Measurements from ENCODE around the gene KCNJ3. TPM values are rescaled to one million over a fixed set of nuclear protein-coding genes. Genes with fewer than 3 reads are reported as not detected.

The KCNJ3 gene
- total RNA-seq, 4 donors from 2014 or later, result 0.40 to 1.3 (median 0.55) TPM; not detected in 1

DNA sequence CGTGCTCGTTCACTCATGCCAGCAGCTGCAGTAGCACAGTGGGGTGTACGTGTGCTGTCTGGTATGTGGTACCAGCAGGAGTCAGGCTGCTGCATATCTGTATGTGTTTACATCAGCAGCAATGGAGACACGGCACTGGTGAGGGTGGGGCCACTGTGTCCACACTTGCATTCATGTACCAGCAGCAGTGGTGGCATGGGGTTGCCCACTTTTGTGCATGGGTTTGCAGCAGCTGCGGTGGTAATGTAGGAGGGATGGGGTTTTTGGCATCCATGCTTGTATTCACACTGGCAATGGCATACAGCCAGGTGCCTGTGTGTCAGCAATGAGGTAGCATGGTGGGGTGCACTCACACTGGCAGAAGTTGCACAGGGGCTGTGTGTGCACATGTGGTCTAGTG is 187.8 kb downstream of the KCNJ3 start:
- no peaks in the 10 kb centered on the region for H3K9me3 ChIP-seq
- TF ChIP-seq POLR2A (IDR thresholded peaks at IDR 0.05), result no peak
- TF ChIP-seq EP300 (IDR thresholded peaks at IDR 0.05; ENCODE audit: low read depth), result no peak
- no peak for TF ChIP-seq POLR2AphosphoS5 (IDR thresholded peaks at IDR 0.05)
- TF ChIP-seq, protein P1, sequence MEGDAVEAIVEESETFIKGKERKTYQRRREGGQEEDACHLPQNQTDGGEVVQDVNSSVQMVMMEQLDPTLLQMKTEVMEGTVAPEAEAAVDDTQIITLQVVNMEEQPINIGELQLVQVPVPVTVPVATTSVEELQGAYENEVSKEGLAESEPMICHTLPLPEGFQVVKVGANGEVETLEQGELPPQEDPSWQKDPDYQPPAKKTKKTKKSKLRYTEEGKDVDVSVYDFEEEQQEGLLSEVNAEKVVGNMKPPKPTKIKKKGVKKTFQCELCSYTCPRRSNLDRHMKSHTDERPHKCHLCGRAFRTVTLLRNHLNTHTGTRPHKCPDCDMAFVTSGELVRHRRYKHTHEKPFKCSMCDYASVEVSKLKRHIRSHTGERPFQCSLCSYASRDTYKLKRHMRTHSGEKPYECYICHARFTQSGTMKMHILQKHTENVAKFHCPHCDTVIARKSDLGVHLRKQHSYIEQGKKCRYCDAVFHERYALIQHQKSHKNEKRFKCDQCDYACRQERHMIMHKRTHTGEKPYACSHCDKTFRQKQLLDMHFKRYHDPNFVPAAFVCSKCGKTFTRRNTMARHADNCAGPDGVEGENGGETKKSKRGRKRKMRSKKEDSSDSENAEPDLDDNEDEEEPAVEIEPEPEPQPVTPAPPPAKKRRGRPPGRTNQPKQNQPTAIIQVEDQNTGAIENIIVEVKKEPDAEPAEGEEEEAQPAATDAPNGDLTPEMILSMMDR (IDR thresholded peaks at IDR 0.05), result no peak
- no peak for DNase-seq
- H3K36me3 ChIP-seq, result no peaks in the 10 kb centered on the region
- H3K27me3 ChIP-seq, result no peaks in the 10 kb centered on the region
- no peak overlapping the region for H3K4me3 ChIP-seq
- H3K27ac ChIP-seq, result no peak overlapping the region
- in situ Hi-C loops (cut with MboI; ENCODE audit: low pct_ligation_motif_present in 1 of 4, low pct_unique_long_range_greater_than_20kb in 1 of 4, low sequenced_read_pairs in 3 of 4) (no loop called here), intact Hi-C loops (cut with DNase I; ENCODE audit: low total_unique reads) (no loop called here)
- H3K4me1 ChIP-seq, result no peaks in the 10 kb centered on the region
- WGBS, 2 donors (ENCODE audit: low coverage in 1 of 2), result 88% methylated on average over 5 of the region's 5 CpGs; no CpG with 5 or more reads in 1 of the 2 donors

GRCh38 chr2:154898269-154898668 is 199.8 kb downstream of the KCNJ3 start:
- Histone ChIP-seq H3K36me3 (no peaks in the 10 kb centered on the region), H3K27me3 (no peaks in the 10 kb centered on the region), H3K4me1 (peaks cover 0 to 3% (median 0%) of the 10 kb centered on the region in 4 donors), H3K9me3 (no peaks in the 10 kb centered on the region), H3K27ac (no peak overlapping the region), H3K4me3 (no peak overlapping the region)
- intact Hi-C loops (cut with DNase I; ENCODE audit: low total_unique reads) (no loop called here), in situ Hi-C loops (cut with MboI; ENCODE audit: low pct_ligation_motif_present in 1 of 4, low pct_unique_long_range_greater_than_20kb in 1 of 4, low sequenced_read_pairs in 3 of 4) (no loop called here)
- DNase-seq, result no peak
- 76 to 91% methylated on average over 1 of the region's 1 CpG for WGBS, 2 donors (ENCODE audit: low coverage in 1 of 2)
- no peak for TF ChIP-seq POLR2A (IDR thresholded peaks at IDR 0.05)
- TF ChIP-seq, protein P1 (IDR thresholded peaks at IDR 0.05), result no peak
- no peak for TF ChIP-seq POLR2AphosphoS5 (IDR thresholded peaks at IDR 0.05)
- TF ChIP-seq EP300 (IDR thresholded peaks at IDR 0.05; ENCODE audit: low read depth), result no peak

DNA sequence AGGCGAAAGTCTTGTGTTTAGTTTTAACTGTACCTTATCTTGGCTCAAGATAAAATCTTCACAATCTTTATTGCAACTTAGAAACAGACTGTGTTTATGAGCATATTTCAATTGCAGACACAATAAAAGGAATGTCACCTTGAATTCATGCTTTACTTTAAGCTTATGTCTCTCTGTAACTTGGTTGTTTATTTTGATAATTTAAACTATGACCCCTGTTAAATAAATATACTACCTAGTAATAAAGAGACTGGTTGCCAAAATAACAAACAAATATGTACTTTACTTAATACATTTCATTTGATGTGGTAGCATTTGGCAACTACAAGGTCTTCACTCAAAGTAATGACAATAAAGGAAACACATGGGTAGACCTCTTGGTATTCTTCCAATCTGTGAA is 202.6 kb downstream of the KCNJ3 start:
- intact Hi-C loops (cut with DNase I; ENCODE audit: low total_unique reads), result no loop called here
- in situ Hi-C loops (cut with MboI; ENCODE audit: low pct_ligation_motif_present in 1 of 4, low pct_unique_long_range_greater_than_20kb in 1 of 4, low sequenced_read_pairs in 3 of 4), result no loop called here
- no peak for DNase-seq
- no peaks in the 10 kb centered on the region for H3K27me3 ChIP-seq
- TF ChIP-seq, protein P1 (IDR thresholded peaks at IDR 0.05), result no peak
- no peak for TF ChIP-seq POLR2AphosphoS5 (IDR thresholded peaks at IDR 0.05)
- TF ChIP-seq POLR2A (IDR thresholded peaks at IDR 0.05), result no peak
- TF ChIP-seq EP300 (IDR thresholded peaks at IDR 0.05; ENCODE audit: low read depth), result no peak
- H3K4me1 ChIP-seq, result peaks cover 0 to 3% (median 0%) of the 10 kb centered on the region in 4 donors
- no peaks in the 10 kb centered on the region for H3K36me3 ChIP-seq
- 11 to 36% methylated on average over 1 of the region's 1 CpG for WGBS, 2 donors (ENCODE audit: low coverage in 1 of 2)
- no peaks in the 10 kb centered on the region for H3K9me3 ChIP-seq
- H3K27ac ChIP-seq, result no peak overlapping the region
- H3K4me3 ChIP-seq, result no peak overlapping the region

Data from transverse colon (tissue), 4 donors.